Measurements from ENCODE around the gene ZNF512B. TPM values are rescaled to one million over a fixed set of nuclear protein-coding genes. Genes with fewer than 3 reads are reported as not detected.

ZNF512B gene
- total RNA-seq, 1 donor from 2014 or later, result 21.4 TPM

DNA sequence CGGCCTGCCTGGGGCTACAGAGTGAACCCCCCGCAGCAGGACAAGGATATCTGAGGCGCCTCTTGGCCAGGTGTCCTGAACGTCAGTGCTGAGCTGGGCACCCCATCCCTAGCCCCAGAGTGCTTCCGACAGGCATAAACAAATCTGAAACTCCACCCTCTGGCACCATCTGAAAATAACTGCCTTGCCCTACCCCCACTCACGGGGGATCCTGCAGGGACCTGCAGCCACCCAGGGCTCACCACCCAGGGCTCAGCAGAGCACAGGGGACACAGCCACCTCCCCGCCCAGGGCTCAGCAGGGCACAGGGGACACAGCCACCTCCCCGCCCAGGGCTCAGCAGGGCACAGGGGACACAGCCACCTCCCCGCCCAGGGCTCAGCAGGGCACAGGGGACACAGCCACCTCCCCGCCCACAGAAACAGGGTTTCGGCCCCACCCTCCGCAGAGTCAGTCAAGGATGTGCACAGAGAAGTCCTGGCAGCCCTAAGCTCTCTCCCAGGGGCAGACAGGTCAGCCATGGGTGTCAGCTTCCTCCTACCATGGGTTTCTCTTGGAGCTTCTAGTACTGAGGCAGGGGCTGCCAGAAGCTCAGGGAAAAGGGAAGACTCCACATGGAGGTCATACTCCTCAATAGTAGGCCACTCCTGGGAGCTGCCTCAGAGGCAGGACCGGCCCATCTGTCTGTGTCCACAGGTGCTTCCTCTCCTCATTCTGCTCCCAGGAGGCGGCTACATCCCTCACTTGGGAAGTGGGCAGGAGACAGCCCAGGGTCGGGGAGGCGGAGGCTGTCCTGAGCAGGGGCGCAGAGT, 18.1 kb downstream of the ZNF512B start:
- DNase-seq (ENCODE audit: low spot score), result no peak

GRCh38 chr20:63950701-63951397, 18.9 kb downstream of the ZNF512B start:
- no peak for DNase-seq (ENCODE audit: low spot score)
- no peak for ATAC-seq

More for the DNA sequence above, 18.1 kb downstream of the ZNF512B start:
- peak; percentile 26 for ATAC-seq

DNA sequence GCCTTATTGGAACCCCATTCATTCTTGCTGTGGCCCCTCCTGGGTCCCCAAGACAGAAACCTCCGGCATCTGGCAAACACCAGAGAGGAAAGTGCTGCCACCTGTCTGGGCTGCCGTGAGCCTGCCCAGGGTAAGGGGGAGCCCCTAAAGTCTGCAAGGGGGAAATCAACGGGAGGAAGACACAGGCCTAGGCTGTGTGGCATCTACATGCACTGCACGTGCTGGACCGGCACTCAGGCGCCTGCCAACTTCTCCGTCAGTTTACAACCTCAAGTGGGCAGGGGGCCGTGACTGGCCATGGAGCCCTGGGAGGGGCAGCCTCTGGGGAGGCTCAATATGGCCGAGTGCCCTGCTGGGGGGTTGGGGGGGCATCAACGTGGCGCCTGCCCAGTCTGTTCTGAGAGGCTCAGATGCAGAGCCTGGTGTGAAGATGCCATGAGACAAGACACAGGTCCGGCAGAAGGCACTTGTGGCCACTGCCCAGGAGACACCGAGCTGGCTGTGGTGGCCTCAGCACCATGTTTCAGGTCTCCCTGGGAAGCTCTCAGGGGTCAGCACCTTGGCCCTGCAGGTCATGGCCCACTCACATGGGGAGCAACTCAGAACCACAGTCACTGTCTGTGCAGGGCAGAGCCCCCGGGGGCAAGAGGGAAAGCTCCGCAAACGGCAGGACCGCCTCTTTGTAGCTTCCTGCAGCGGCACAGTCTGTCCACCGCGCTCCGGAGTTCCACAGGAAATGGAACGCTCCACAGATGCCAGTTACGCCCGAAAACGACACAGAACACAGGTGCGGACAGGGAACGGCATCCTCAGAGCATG, 21.9 kb downstream of the ZNF512B start:
- DNase-seq (ENCODE audit: low spot score), result no peak
- no peak for ATAC-seq

DNA sequence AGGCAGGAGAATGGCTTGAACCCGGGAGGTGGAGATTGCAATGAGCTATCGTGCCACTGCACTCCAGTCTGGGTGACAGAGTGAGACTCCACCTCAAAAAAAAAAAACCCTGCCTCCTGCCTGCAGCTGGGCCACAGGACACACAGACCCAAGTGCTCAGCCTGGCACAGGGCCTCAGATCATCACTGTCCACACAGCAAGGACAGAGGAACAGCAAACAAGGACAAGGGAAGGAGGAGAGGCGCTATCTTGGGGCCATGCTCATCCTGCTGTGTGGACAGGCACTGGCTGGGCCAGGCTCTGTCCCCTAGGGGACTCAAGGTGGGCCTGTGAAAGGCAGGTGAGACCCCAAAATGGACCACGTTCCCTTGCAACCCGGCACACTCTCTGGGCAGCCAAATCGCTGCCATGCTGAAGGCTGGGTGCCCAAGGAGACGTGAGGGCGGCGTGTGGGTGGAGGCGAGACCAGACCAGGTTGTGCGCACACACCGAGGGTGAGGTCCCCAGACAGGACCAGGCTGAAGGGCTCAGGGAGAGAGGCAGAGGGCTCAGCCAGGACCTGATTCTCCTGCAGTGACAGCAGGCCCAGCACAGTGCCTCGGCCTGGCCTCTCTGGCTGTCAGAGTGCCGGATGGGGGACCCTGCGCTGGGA, 22.6 kb downstream of the ZNF512B start:
- no peak for DNase-seq (ENCODE audit: low spot score)
- ATAC-seq, result peak; percentile 1

DNA sequence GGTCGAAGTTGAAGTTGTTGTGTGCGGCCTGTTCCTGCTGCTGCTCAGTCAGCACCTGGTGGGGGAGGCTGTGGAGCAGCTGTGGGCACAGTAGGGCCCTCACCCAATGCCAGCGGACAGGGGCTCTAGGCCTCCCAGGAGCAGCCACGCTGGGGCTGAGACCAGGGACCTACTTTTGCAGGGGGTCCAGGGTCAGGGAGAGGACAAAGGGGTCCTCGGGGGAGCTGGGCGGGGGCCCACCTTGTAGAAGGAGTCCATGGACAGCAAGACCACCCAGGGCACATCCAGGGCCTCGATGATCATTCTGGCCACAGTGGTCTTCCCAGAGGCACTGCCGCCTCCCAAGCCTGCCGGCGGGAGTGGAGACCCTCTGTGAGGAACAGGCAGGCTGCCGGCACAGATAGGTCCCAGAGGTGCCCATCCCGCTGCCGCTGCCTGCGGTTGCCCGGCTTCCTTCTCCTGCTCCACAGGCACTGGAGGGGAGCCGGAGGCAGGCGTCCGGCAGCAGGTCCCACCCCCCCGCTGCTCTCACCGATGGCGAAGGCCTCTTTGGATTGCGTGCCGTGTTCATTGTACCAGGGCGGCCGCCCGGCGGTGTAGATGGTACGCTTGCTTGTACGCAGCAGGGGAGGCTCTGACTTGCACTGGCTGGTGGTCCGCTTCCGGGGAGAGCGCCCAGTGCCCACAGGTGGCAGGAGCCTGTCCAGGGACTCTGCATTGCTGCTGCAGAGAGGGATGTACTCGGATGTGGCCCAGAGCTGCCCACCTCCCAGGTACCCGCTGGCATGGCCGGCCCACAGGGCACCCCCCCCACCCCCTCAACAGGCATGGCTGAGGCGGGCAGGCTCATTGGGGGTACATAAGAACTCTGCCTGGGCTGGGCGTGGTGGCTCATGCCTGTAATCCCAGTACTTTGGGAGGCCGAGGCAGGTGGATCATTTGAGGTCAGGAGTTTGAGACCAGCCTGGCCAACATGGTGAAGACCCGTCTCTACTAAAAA, 23.5 kb downstream of the ZNF512B start:
- ATAC-seq, result no peak
- DNase-seq (ENCODE audit: low spot score), result no peak

DNA sequence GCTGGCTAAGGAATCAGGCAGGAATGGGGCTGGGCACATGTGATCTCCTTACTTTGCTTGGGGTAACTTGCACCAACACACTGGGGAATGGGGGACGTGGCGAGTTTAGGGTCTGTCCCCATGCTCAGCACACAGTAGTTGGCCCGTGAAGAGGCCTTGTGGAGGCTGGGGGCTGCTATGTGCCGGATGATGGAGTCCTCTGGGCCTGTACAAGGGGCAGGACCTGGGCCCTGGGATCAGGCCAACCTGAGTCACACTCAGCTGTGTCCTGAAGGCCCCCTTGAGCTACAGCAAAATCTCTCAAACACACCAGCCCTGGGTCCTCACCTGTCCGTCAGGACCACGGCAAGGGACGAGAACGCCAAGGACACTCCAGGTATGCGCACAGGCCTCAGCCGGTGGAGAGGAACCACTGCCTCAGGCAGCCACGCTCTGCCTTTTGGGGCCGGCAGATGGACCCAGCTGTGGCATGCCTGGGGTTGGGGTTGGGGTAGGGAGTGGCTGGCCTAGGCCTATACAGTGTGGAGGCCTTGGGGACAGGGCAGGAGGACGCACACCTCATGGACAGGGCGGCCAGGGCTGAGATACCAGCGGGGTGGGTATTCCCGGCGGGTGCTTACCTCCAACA, 24.6 kb downstream of the ZNF512B start:
- DNase-seq (ENCODE audit: low spot score), result no peak
- ATAC-seq, result no peak

DNA sequence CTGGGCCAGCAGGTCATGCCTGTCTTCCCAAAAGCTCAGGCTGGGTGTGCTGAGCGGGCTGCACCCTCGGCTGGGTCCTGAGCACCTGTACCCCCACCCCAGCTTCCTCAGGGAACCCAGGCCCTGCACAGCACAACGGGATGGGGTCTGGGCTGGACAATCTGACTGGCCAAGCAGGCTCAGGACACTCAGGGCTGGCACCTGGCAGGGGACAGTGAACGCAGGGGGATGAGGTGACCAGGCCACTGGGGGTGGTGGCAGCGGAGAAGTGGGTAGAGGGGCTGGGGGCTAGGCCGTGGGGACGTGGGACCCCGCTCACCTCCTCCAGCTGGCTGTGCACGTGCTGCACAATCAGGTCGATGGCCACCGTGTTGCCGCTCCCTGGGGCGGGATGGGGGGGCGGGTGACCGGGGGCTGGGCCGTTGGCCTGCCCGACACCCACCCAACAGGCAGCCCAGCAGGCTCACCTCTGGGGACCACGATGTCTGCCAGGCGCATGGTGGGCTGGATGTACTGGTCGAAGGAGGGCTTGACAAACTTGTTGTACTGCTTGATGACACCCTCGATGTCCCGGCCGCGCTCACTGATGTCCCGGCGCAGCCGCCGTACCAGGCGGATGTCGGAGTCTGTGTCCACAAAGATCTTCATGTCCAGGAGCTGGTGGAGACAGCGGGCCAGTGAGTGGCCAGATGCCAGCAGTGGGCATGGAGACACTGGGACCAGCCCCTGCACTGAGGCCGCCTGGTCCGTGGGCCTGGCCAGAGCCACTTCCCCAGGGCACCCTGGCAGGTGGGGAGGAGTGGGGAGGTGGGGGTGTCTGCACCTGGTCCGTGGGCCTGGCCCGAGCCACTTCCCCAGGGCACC, 25.4 kb downstream of the ZNF512B start:
- ATAC-seq (no peak), DNase-seq (ENCODE audit: low spot score) (no peak)

- DNase-seq (ENCODE audit: low spot score) (no peak), ATAC-seq (no peak)
Measured at GRCh38 chr20:63943808-63944077, 26.0 kb downstream of the ZNF512B start.

GRCh38 chr20:63942969-63943807, 26.5 kb downstream of the ZNF512B start:
- DNase-seq (ENCODE audit: low spot score) (no peak), ATAC-seq (no peak)

DNA sequence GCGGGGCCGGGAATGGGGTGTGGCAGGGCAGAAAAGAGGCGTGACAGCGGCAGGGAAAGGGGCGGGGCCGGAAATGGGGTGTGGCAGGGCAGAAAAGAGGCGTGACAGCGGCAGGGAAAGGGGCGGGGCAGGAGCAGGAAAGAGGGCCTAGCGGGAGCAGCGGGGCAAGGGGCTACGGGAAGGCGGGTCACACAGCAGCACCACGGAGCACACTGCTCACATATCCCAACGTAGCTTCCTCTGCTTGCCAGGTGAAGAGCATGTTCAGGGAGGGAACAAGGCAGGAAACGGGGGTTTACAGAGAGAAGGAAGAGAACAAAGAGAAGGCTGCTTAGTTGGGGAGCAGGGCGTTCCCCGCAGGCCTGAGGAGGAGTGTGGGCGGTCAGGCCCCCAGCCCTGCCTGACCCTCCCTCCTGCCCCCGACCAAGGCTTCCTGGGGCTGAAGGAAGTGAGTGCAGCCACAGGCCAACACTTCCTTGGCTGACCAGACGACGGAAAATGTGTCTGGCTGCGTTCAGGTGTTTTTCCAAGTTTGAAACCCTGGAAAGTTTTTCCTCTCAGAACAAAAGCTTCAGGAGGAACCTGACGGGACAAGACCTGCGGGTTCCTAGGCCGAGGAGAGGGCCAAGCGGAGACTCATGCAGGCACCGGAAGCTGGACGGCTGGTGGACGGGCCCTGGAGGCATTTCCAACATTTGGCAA, 27.3 kb downstream of the ZNF512B start:
- ATAC-seq (no peak), DNase-seq (ENCODE audit: low spot score) (no peak)

- ATAC-seq, result no peak
Measured at GRCh38 chr20:63941282-63942081, 28.2 kb downstream of the ZNF512B start.

DNA sequence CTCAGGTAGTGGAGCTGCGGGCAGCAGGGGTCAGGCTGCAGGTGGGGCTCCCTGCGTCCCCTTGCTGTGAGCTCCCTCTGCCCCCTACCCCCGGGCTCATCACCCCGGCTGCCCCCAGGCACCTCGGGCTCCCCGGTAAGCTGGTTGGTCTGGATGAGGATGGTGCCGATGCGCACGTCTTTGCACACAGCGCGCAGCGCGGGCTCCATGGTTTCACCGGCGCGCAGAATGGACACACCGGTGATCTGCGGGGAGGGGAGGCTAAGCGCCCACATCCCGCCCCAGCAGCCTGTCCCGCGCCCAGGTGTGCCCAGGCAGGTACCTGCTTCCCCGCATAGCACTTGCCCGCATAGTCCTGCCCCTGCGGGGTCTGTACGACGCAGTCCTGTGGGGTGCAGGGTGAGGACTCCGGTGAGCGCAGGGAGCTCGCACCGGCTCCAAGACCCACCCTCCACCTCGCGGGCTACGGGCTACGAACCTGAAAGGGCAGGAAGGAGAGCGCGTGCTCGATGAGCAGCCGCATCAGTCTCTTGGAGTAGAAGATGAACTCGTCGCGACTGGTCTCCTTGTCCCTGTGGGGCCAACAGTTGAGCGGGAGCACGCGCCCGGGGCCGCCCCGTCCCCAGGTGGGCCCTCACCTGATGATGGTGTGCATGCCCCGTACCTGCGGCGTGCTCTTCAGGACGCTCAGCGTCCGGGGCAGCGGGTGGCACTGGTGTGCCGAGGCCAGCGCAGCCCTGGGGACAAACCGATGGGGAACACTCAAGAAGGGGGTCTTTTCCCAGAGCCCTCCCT, 29.1 kb downstream of the ZNF512B start:
- DNase-seq (ENCODE audit: low spot score) (no peak), ATAC-seq (no peak)

More at GRCh38 chr20:63941282-63942081, 28.2 kb downstream of the ZNF512B start:
- DNase-seq (ENCODE audit: low spot score), result peak; percentile 50

DNA sequence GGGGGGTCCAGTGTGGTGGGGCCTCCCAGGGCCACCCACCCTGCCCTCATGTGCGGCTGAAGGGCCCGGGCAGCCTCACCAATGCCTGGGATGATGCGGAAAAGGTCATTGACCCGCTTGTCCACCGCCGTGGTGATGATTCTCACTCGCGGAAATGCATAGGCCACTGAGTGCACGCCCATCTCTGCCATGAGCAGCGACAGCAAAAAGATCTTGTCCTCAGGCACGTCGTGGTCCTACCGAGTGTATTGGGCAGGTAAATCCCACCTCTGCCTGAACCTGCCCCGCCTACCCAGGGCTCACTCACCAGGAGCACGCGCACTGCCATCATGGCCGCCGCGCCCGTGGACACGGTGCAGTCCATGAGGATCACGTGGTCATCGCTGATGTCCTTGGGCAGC, 29.7 kb downstream of the ZNF512B start:
- ATAC-seq, result no peak
- DNase-seq (ENCODE audit: low spot score), result no peak

DNA sequence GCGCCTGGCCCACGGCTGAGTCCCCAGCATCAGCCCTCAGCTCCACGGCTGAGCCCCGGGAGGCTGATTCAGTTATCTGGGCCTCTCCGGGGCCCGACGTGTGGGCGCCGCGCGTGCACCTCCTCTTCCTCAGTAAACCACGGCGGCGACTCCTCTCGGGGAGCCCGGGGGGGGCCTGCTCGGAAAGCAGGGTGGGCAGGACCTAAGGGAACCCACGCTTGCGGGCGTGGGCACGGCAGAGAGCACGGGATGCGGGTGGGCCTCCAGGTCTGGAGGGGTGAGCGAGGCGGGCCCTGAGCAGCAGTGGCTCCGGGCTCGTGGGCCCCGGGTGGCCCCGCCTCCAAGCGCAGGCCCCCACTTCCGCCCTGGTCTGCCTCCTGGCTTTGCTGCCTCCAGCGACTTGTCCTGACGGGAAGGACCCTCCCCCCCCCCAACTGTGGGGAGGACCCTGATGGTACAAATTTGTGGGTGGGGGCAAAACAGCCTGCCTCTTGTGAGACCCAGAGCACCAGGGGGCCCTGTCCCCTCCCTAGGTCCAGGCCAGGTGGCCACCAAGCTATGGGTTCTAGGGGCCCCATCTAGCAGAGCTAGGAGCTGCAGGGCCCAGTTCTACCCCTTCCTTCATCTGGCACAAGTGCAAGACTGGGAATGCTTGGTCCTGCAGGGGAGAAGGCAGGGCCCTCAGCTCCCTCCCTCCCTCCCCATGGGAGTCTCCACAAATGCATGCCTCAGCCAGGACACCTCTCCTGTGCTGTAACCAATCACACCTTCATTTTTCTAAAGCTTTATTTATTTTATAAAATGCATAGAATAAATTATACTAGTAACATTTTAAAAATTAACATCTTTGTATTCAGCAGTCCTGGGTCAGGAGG, 30.4 kb downstream of the ZNF512B start:
- no peak for DNase-seq (ENCODE audit: low spot score)
- no peak for ATAC-seq
